ENCODE data around the gene ELAVL1. TPM values are rescaled to one million over a fixed set of nuclear protein-coding genes. Genes with fewer than 3 reads are reported as not detected.
"Not testable (repeated sequence)": the region's sequence is repeated elsewhere in the genome, so short reads cannot be mapped to it uniquely, and the experiment has no call there.

ELAVL1 gene
- polyA plus RNA-seq (ENCODE audit: insufficient read length) = 85.3 TPM
- long read RNA-seq, donor 1, full-length matches to known transcripts = 59 of 90 reads
- long read RNA-seq, donor 1, partial matches to known transcripts = 31 of 90 reads
- long read RNA-seq, donor 1, other reads (novel, unspliced or antisense) = 0 of 90 reads
- long read RNA-seq, donor 2, full-length matches to known transcripts = 37 of 42 reads
- long read RNA-seq, donor 2, partial matches to known transcripts = 5 of 42 reads
- long read RNA-seq, donor 2, other reads (novel, unspliced or antisense) = 0 of 42 reads
- long read RNA-seq, donor 3, full-length matches to known transcripts = 21 of 31 reads
- long read RNA-seq, donor 3, partial matches to known transcripts = 10 of 31 reads
- long read RNA-seq, donor 3, other reads (novel, unspliced or antisense) = 0 of 31 reads
- long read RNA-seq, donor 4 = 0 reads
- long read RNA-seq, donor 5, full-length matches to known transcripts = 38 of 38 reads
- long read RNA-seq, donor 5, partial matches to known transcripts = 0 of 38 reads
- long read RNA-seq, donor 5, other reads (novel, unspliced or antisense) = 0 of 38 reads
- long read RNA-seq, donor 6, full-length matches to known transcripts = 32 of 59 reads
- long read RNA-seq, donor 6, partial matches to known transcripts = 27 of 59 reads
- long read RNA-seq, donor 6, other reads (novel, unspliced or antisense) = 0 of 59 reads
- long read RNA-seq, donor 7, full-length matches to known transcripts = 37 of 48 reads
- long read RNA-seq, donor 7, partial matches to known transcripts = 11 of 48 reads
- long read RNA-seq, donor 7, other reads (novel, unspliced or antisense) = 0 of 48 reads
- long read RNA-seq, donor 8, full-length matches to known transcripts = 19 of 19 reads
- long read RNA-seq, donor 8, partial matches to known transcripts = 0 of 19 reads
- long read RNA-seq, donor 8, other reads (novel, unspliced or antisense) = 0 of 19 reads

- peak; percentile 88 for DNase-seq
These were observed at the start of gene ELAVL1 for GRCh38 chr19:8005534-8006256. Gene ELAVL1, minus strand, starts transcription at chr19:8005641. Its CDS starts 13,826 bp downstream, at chr19:7991815.

DNA sequence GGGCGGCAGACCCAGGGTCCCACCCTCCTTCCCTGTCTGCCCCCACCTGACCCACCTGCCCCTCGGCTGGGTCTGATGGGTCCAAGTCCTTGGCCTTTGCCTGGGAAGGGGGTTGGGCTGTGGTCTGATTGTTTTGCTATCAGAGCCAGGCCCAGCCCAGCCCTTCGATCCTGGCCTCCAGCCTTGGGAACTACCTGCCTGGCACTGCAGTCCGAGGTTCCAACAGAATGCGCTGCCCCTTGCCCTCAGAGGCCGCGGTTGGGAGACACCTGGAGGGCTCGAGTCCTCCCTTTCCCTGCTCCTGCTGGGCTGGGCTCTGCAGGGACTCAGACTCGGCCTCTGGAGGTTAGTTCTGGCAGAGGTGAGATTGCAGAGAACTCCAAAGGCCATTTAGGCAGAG is 48.7 kb upstream of the ELAVL1 start:
- no peak for DNase-seq

DNA sequence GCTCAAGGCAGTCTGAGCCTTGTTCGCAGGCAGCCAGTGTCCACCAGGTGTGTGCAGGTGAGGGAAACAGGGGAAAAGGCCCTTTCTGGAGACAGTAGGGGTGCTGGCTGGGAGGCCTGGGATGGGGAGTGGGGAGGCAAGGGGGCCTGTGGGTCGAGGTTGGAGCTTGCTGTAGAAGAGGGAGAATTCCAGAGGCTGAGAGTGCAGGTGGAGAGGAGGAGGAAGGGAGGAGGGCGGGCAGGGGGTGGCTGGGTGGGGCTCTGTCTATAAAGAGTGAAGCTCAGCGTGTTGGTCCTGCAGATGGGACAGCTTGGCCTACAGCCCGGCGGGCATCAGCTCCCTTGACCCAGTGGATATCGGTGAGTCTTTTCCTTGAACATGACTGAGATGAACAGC is 47.0 kb upstream of the ELAVL1 start, which contains the start of gene CCL25:
TSS of gene CCL25 (plus strand) at position 297 of the 396 bp plus-strand sequence. CDS start 290 bp downstream, outside the sequence.
- no peak for DNase-seq

GRCh38 chr19:8050274-8051096 is 45.0 kb upstream of the ELAVL1 start:
- DNase-seq = peak; percentile 89

- DNase-seq = no peak
These were observed 41.2 kb upstream of the ELAVL1 start for GRCh38 chr19:8046569-8047165.

GRCh38 chr19:8045872-8046568 is 40.6 kb upstream of the ELAVL1 start:
- DNase-seq = no peak

GRCh38 chr19:8044018-8044417 is 38.6 kb upstream of the ELAVL1 start:
- DNase-seq = no peak

DNA sequence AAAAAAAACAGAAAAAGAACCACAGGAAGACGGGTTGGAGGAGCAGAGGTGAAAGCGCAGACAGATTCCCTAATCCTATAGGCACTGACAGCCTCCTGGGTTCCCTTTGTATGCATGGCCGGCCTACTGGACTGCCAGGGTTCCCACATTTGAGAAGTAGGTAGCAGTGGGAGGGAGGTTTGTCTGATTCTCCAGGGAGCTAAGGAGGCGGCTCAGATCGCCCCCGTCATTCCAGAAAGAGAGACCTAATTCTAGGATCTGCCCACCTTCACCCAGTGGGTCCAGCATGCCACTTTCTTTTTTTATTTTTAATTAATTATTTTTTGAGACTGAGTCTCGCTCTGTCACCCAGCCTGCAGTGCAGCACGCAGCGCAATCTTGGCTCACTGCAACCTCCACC is 37.5 kb upstream of the ELAVL1 start:
- DNase-seq = no peak

DNA sequence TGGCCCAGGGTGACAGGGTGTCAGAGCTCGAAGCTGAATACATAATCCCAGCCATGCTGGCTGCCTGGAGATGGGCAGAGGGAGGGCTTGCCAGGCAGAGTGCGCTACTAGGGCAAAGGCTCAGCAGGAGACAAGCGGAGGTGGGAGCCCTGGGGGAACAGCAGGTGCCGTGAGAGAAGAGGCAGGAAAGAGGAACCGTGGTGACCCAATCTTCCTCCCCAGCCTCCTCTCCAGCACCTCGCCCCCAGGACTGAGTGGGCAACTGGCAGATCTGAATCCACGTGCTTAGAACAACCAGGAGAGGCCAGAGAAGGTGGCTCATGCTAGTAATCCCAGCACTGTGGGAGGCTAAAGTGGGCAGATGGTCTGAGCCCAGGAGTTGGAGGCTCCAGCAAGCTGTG is 36.1 kb upstream of the ELAVL1 start:
- DNase-seq = no peak

GRCh38 chr19:8039231-8039630 is 33.8 kb upstream of the ELAVL1 start:
- no peak for DNase-seq

DNA sequence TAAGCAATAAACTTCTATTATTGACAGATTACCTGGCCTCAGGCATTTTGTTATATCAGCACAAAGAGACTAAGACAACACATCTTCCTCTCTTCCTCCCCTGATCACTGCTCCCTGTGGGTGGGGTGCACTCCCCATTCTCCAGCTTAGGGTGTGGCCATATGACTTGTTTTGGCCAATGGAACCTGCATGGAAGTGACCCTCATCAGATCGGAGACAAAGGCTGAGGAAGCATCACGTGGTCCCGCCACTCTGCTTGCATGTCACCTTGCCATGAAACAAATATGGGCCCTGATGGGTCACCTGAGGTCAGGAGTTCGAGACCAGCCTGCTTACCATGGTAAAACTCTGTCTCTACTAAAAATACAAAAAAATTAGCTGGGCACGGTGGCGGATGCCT is 33.4 kb upstream of the ELAVL1 start:
- no peak for DNase-seq

DNA sequence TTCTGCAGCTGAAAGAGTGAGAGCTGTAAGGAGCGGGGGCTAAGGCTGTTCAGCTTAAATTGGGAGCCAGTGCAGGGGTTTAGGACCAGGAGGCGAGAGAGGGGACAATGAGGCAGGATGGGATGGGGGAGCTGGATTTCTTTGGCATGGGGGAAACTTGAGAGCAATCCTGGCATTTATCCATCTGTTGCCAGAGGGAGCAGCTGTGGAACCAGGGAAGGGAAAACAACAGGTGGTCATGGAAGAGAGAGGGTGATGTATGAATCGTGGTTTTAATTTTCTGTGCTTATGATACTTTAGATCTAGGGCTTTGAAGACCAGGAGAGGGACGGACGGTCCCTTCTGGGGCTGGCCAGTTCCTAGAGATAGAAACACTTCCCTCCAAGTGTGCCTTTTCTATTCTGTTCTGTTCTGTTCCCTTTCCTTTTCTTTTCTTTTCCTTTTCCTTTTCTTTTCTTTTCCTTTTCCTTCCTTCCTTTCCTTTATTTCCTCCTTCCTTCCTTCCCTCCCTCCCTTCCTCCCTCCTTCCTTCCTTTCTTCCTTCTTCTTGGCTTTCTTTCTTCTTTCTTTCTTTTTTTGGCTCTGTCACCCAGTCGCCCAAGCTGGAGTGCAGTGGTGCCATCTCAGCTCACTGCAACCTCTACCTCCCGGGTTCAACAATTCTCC is 31.1 kb upstream of the ELAVL1 start:
- no peak for DNase-seq

DNA sequence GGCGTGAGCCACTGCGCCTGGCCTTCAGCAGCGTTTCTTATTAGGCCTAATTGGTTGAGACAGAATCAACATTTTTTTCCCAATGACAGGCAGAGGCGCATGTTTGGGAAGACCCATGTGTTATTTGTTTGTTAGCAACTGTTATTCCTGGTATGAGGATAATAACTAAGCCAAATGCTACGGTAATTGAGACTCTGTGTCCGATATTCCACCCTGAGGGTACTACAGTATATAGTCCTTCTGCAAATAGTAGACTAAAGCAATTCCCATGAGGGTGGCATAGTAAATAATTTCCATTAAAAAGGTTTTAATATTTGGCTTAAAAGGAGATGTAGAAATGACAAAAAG is 28.7 kb upstream of the ELAVL1 start:
- DNase-seq = no peak

- DNase-seq = not testable (repeated sequence)
These were observed 28.1 kb upstream of the ELAVL1 start for GRCh38 chr19:8033287-8034177.

- DNase-seq = no peak
These were observed 25.5 kb upstream of the ELAVL1 start for GRCh38 chr19:8030960-8031359.

DNA sequence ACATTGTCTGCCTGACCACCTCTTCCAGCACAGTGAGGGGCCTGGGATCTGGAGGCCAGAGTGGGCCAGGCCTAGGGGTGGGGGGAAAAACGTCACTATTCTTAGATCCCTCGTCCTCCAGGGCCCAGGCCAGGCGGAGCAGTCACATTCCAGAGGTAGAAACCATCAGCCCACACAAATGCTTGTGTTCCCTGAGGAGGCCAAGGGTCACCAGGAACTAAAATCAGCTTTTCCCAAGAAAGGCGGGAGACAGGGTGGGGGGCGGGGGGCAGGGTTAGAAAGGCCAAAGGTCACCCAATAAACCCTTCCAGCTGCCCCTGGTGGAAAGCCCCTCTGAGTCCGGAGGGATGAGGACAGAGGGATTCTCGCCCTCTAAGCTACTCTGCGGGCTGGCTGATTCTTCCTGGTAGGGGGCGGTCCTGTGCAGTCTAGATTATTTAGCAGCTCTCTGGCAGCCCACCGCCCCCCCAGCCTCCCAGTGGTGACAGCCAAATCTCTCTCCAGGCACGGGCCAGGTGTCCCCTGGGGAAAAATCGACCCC is 23.6 kb upstream of the ELAVL1 start:
- DNase-seq = peak; percentile 49

DNA sequence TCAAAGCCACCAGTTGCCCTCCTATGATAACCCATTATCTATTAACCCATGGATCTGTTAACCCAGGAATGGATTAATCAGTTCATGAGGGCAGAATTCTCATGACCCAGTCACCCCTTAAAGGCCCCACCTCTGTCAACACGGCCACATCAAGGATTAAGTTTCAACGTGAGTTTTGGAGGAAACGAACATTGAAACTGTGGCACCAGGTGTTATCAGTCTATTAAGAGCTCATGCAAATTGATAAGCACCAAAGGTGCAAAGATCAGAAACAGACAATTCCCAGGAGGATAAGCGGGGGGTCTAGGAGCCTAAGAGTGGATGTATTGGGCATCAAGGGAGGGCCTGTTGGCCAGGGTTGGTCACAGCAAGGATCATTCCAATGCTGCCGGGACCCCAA is 19.9 kb upstream of the ELAVL1 start:
- no peak for DNase-seq

DNA sequence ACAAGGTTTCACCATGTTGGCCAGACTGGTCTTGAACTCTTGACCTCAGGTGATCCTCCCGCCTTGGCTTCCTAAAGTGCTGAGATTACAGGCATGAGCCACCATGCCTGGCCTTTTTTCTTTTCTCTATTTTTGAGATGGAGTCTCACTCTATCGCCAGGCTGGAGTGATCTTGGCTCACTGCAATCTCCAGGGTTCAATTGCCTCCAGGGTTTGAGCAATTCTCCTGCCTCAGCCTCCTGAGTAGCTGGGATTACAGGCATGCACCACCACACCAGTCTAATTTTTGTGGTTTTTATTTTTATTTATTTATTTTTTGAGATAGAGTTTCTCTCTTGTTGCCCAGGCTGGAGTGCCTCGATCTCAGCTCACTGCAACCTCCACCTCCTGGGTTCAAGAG is 18.8 kb upstream of the ELAVL1 start:
- not testable (repeated sequence) for DNase-seq
